PC-3 (cell line): Measurements from ENCODE around the gene MLST8. TPM values are rescaled to one million over a fixed set of nuclear protein-coding genes. Genes with fewer than 3 reads are reported as not detected.

Experiments used
- ATAC-seq: fragments of 200-7000 bp; cut with Tn5 transposase; 2 replicates; pipeline ENCODE4 v1.9.1; 2020; ENCODE audit warnings: mild to moderate bottlenecking, moderate library complexity
- BruUV-seq: library from RNA; stranded (reverse); fragments of 400-500 nt; replicated peaks from 2 replicates; lab custom pipeline; 2021; lab: Mats Ljungman, UMichigan
- CTCF ChIA-PET: fragments of 300-600 bp; sonication (Branson Sonifier 250); formaldehyde crosslinking; loops from one replicate; lab custom pipeline; 2022; ENCODE audit warnings: antibody characterized with exemption; lab: Charles Lee
- POLR2A ChIA-PET: fragments of 300-600 bp; sonication (Branson Sonifier 250); formaldehyde crosslinking; loops from one replicate; lab custom pipeline; 2022; ENCODE audit warnings: antibody characterized with exemption; ENCODE audit not compliant: unreplicated experiment; lab: Charles Lee
- DNase-seq: peaks from one replicate; pipeline ENCODE4 v3.0.0-alpha.2; 2015
- H2AFZ ChIP-seq: fragments of 300-600 bp; sonication (generic); 2 replicates; pipeline ENCODE4 v1.6.0; 2016; ENCODE audit warnings: antibody characterized with exemption, low read length
- H3F3A ChIP-seq: fragments of 300-600 bp; sonication (generic); one replicate; pipeline ENCODE4 v1.6.0; 2017; ENCODE audit warnings: antibody characterized with exemption, low read length, control low read depth, mild to moderate bottlenecking; ENCODE audit not compliant: unreplicated experiment
- H3K27ac ChIP-seq: fragments of 300-600 bp; sonication (generic); 2 replicates; pipeline ENCODE4 v1.5.1; 2016; ENCODE audit warnings: mild to moderate bottlenecking, low read length
- H3K27me3 ChIP-seq: fragments of 300-600 bp; sonication (generic); 2 replicates; pipeline ENCODE4 v1.6.1; 2016; ENCODE audit warnings: low read length, mixed read lengths
- H3K36me3 ChIP-seq: fragments of 300-600 bp; sonication (generic); 2 replicates; pipeline ENCODE4 v1.6.1; 2016; ENCODE audit warnings: low read depth, mixed run types, low read length, mixed read lengths
- H3K4me1 ChIP-seq: fragments of 300-600 bp; sonication (generic); 2 replicates; pipeline ENCODE4 v1.5.1; 2016; ENCODE audit warnings: low read length; ENCODE audit not compliant: insufficient read depth
- H3K4me2 ChIP-seq: fragments of 300-600 bp; sonication (generic); 2 replicates; pipeline ENCODE4 v1.6.0; 2016; ENCODE audit warnings: low read length
- H3K4me3 ChIP-seq: fragments of 300-600 bp; sonication (generic); 2 replicates; pipeline ENCODE4 v1.5.1; 2016; ENCODE audit warnings: mild to moderate bottlenecking, low read length, mixed read lengths
- H3K79me2 ChIP-seq: fragments of 300-600 bp; sonication (generic); 2 replicates; pipeline ENCODE4 v1.6.1; 2017; ENCODE audit warnings: low read length, mixed read lengths
- H3K9ac ChIP-seq: fragments of 300-600 bp; sonication (generic); 2 replicates; pipeline ENCODE4 v1.6.0; 2016; ENCODE audit warnings: mild to moderate bottlenecking, low read length
- H3K9me2 ChIP-seq: fragments of 300-600 bp; sonication (generic); replicated peaks from 2 replicates; pipeline ENCODE4 v1.6.1; 2016; ENCODE audit warnings: mixed run types, low read length, mixed read lengths
- H3K9me3 ChIP-seq: fragments of 300-600 bp; sonication (generic); 2 replicates; pipeline ENCODE4 v1.6.1; 2016; ENCODE audit warnings: low read length, mixed read lengths
- H4K20me1 ChIP-seq: fragments of 300-600 bp; sonication (generic); 2 replicates; pipeline ENCODE4 v1.6.1; 2016; ENCODE audit warnings: low read length, mixed read lengths
- CTCF ChIP-seq: fragments of 300-600 bp; sonication (generic); conservative IDR thresholded peaks from 2 replicates; pipeline ENCODE4 v1.5.1; 2017; ENCODE audit warnings: antibody characterized with exemption, low read depth, mild to moderate bottlenecking, low read length
- EZH2 ChIP-seq: fragments of 300-600 bp; sonication (generic); IDR thresholded peaks from one replicate; pipeline ENCODE4 v1.6.1; 2017; ENCODE audit warnings: antibody characterized with exemption, mild to moderate bottlenecking, low read length; ENCODE audit not compliant: unreplicated experiment
- EZH2phosphoT487 ChIP-seq: fragments of 300-600 bp; sonication (generic); IDR thresholded peaks from 2 replicates; pipeline ENCODE4 v1.6.1; 2018; ENCODE audit warnings: mild to moderate bottlenecking, antibody characterized with exemption, low read length, borderline replicate concordance
- intact Hi-C: fragments of 100-400 bp; cut with micrococcal nuclease; formaldehyde crosslinking; loops from 2 replicates; pipeline ENCODE4 v1.9.0; 2023
- total RNA-seq: library from RNA; depleted of rRNA; stranded (reverse); fragments of >200 nt; gene quantifications from 2 replicates; pipeline ENCODE4 v1.2.3, GENCODE V29; 2014

MLST8 gene
- total RNA-seq, 1 experiment from 2014 or later, result 63.3 TPM

DNA sequence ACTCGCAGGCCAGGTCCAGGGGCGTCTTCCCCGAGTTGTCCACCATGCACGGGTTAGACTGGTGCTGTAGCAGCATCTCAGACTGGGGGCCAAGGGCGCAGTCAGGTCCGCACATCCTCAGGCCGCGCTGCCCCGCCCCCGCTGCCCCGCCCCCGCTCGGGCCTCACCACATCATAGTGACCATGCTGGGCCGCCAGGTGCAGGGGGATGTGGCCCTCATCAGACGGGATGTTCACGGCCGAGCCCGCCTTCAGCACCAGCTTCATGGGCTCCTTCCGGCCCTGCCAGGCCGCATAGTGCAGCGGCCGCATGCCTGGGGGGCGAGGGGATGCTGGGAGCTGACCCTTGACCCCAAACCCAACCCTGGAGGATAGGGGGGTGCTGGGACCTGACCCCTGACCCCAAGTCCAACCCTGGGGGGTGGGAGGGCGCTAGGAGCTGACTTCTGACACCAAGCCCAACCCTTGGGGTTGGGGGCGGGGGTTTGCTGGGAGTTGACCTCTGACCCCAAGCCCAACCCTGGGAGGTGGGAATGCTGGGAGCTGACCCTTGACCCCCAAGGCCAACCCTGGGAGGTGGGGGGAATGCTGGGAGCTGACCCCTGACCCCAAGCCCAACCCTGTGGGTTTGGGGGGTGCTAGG lies 15.9 kb upstream of the MLST8 start:
- Histone ChIP-seq H2AFZ (no peak overlapping the region), H3K4me2 (no peak overlapping the region), H3F3A (no peaks in the 10 kb centered on the region), H3K9me2 (no peaks in the 10 kb centered on the region), H3K79me2 (no peaks in the 10 kb centered on the region), H3K27ac (no peak overlapping the region), H3K36me3 (no peaks in the 10 kb centered on the region), H3K9ac (no peak overlapping the region), H3K9me3 (no peaks in the 10 kb centered on the region), H4K20me1 (no peaks in the 10 kb centered on the region), H3K27me3 (no peaks in the 10 kb centered on the region), H3K4me3 (no peak overlapping the region), H3K4me1 (no peaks in the 10 kb centered on the region)
- TF ChIP-seq EZH2phosphoT487 (no peak), CTCF (no peak), EZH2 (no peak)
- intact Hi-C loops, result no loop called here
- CTCF ChIA-PET, result no interaction called here
- no peak for ATAC-seq
- POLR2A ChIA-PET, result no interaction called here
- no peak for DNase-seq
- no TSS peak for BruUV-seq

DNA sequence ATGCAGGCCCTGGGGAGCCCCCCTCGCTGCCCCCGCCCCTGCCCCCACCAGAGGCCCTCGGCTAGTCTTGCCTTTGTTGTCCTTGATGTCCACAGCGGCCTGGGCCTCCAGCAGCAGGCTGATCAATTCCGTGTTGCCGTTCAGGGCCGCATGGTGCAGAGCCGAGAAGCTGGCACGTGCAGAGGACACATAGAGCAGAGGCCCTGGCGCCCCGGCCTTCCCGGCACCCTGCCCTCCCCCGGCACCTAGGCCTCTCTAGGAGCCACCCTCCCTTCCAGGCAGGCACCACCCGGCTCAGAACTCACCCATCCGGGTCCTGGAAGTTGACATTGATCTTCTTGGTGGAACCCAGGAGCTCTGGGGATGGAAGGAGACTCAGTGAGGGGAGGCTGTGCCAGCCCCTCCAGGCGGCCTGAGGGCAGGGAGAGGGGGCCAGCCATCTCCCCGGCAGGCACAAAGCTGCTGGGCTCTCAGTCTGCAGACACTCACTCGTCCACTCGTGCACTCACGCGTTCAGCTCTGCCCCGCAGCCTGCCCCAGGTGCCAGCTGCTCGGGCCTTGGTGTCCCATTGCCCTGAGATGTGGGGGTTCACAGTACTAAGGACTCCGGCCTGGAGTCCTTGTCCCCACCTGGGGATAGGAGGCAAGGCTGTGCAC lies 15.1 kb upstream of the MLST8 start:
- Histone ChIP-seq H3K79me2 (no peaks in the 10 kb centered on the region), H3F3A (no peaks in the 10 kb centered on the region), H3K27me3 (no peaks in the 10 kb centered on the region), H3K4me2 (no peak overlapping the region), H4K20me1 (no peaks in the 10 kb centered on the region), H3K4me1 (peaks cover 5% of the 10 kb centered on the region; the same call in 1 of the 2 replicates), H3K36me3 (no peaks in the 10 kb centered on the region), H3K4me3 (no peak overlapping the region), H3K9ac (no peak overlapping the region), H3K9me3 (no peaks in the 10 kb centered on the region), H3K9me2 (no peaks in the 10 kb centered on the region), H2AFZ (no peak overlapping the region), H3K27ac (no peak overlapping the region)
- TF ChIP-seq EZH2, result no peak
- TF ChIP-seq EZH2phosphoT487, result no peak
- TF ChIP-seq CTCF, result no peak
- ATAC-seq (no peak), DNase-seq (no peak)
- ChIA-PET POLR2A (no interaction called here), CTCF (no interaction called here)
- intact Hi-C loops, result no loop called here
- BruUV-seq, result no TSS peak
